NCI-H748 (cell line): ENCODE results near the gene SPCS3.
"Not testable (repeated sequence)": the region's sequence is repeated elsewhere in the genome, so short reads cannot be mapped to it uniquely, and the experiment has no call there.

Source experiments
- DNase-seq: peaks from one replicate; lab custom pipeline; 2025; ENCODE audit not compliant: unreplicated experiment; lab: John Stamatoyannopoulos, UW

Gene SPCS3

GRCh38 chr4:176345346-176345745 lies 25.6 kb downstream of the SPCS3 start:
- DNase-seq = not testable (repeated sequence)

GRCh38 chr4:176346836-176347235 lies 27.1 kb downstream of the SPCS3 start:
- not testable (repeated sequence) for DNase-seq

- peak; percentile 7 for DNase-seq
Measured at GRCh38 chr4:176350671-176351070, 30.9 kb downstream of the SPCS3 start.

- no peak for DNase-seq
Measured at GRCh38 chr4:176354884-176355283, 35.1 kb downstream of the SPCS3 start.

- DNase-seq = no peak
Measured at GRCh38 chr4:176357359-176358082, 37.8 kb downstream of the SPCS3 start.

GRCh38 chr4:176358083-176358469 lies 38.3 kb downstream of the SPCS3 start:
- DNase-seq = no peak

- DNase-seq = no peak
Measured at GRCh38 chr4:176359590-176359989, 39.8 kb downstream of the SPCS3 start.

- no peak for DNase-seq
Measured at GRCh38 chr4:176360446-176360845, 40.7 kb downstream of the SPCS3 start.

- DNase-seq = no peak
Measured at GRCh38 chr4:176363072-176363471, 43.3 kb downstream of the SPCS3 start.

GRCh38 chr4:176367771-176368465 lies 48.2 kb downstream of the SPCS3 start:
- DNase-seq = no peak

- DNase-seq = peak; percentile 42
Measured at GRCh38 chr4:176376032-176376614, 56.4 kb downstream of the SPCS3 start.

GRCh38 chr4:176377780-176378179 lies 58.0 kb downstream of the SPCS3 start:
- DNase-seq = peak; percentile 54

GRCh38 chr4:176380352-176381157 lies 60.8 kb downstream of the SPCS3 start:
- peak; percentile 76 for DNase-seq
